Endothelial cell of umbilical vein (primary cell): ENCODE measurements around the gene SFXN2. TPM values are rescaled to one million over a fixed set of nuclear protein-coding genes. Genes with fewer than 3 reads are reported as not detected.
"Not testable (repeated sequence)": the region's sequence is repeated elsewhere in the genome, so short reads cannot be mapped to it uniquely, and the experiment has no call there.

Experiments used
- BruUV-seq: library from RNA; stranded (reverse); fragments of 400-500 nt; replicated peaks from 2 replicates; lab custom pipeline; 2021; lab: Mats Ljungman, UMichigan
- CTCF ChIA-PET: fragments of 300-600, 350-600 bp; sonication (Branson Sonifier 250); formaldehyde crosslinking; loops from one replicate; lab custom pipeline; 2021; ENCODE audit warnings: antibody characterized with exemption, inconsistent platforms; lab: Charles Lee
- POLR2A ChIA-PET: fragments of 300-600, 350-600 bp; sonication (Branson Sonifier 250); formaldehyde crosslinking; loops from one replicate; lab custom pipeline; 2021; ENCODE audit warnings: antibody characterized with exemption, inconsistent platforms; lab: Charles Lee
- DNase-seq: peaks from one replicate; pipeline ENCODE4 v3.0.0-alpha.2; 2011; ENCODE audit warnings: low read depth, low spot score
- FAIRE-seq: peaks from 2 replicates; lab custom pipeline; 2011; peaks lifted over from hg19 to GRCh38; lab: Jason Lieb, UNC
- H2AFZ ChIP-seq: 2 replicates; pipeline ENCODE4 v1.6.0; 2012; ENCODE audit warnings: low read depth, low read length, control low read depth, inconsistent platforms
- H3K27ac ChIP-seq: 2 replicates; pipeline ENCODE4 v1.5.1; 2011; ENCODE audit warnings: low read depth, mild to moderate bottlenecking, control low read depth, low read length, moderate library complexity; ENCODE audit not compliant: insufficient read depth
- H3K27me3 ChIP-seq, 2 experiments: 2 replicates each; pipeline versions ENCODE4 v1.6.0 to v1.6.1; 2011; ENCODE audit warnings: low read length in 2 of 2, mixed read lengths in 1 of 2; ENCODE audit not compliant: control insufficient read depth in 2 of 2, insufficient read depth in 2 of 2
- H3K36me3 ChIP-seq, 2 experiments: 2 replicates in 1 of 2; 3 replicates in 1 of 2; pipeline ENCODE4 v1.5.1; 2011; ENCODE audit warnings: low read length in 2 of 2, mild to moderate bottlenecking in 1 of 2, moderate library complexity in 1 of 2; ENCODE audit not compliant: control insufficient read depth in 2 of 2, insufficient read depth in 2 of 2; ENCODE audit errors: extremely low read depth in 1 of 2
- H3K4me1 ChIP-seq: 3 replicates; pipeline ENCODE4 v1.5.1; 2011; ENCODE audit warnings: mild to moderate bottlenecking, low read length; ENCODE audit not compliant: control insufficient read depth, insufficient read depth; ENCODE audit errors: extremely low read depth
- H3K4me2 ChIP-seq: 2 replicates; pipeline ENCODE4 v1.6.1; 2011; ENCODE audit warnings: low read length, control low read depth, mixed read lengths; ENCODE audit not compliant: insufficient read depth
- H3K4me3 ChIP-seq, 3 experiments: fragments of 200-600 bp in 1 of 3; sonication (generic), shearing (Covaris generic) in 1 of 3; replicated peaks in 1 of 3; 2 replicates each; pipeline ENCODE4 v1.5.1; 2011 to 2016; ENCODE audit warnings: control low read depth in 3 of 3, low read length in 3 of 3, mild to moderate bottlenecking in 2 of 3, inconsistent platforms in 1 of 3, low read depth in 1 of 3, moderate library complexity in 1 of 3; ENCODE audit not compliant: insufficient read depth in 1 of 3
- H3K79me2 ChIP-seq: 2 replicates; pipeline ENCODE4 v1.6.0; 2012; ENCODE audit warnings: low read length, inconsistent platforms; ENCODE audit not compliant: control insufficient read depth, insufficient read depth
- H3K9ac ChIP-seq: replicated peaks from 2 replicates; pipeline ENCODE3; 2011; ENCODE audit warnings: low read length, control low read depth; ENCODE audit not compliant: insufficient read depth; ENCODE audit errors: extremely low read depth
- H3K9me1 ChIP-seq: replicated peaks from 3 replicates; pipeline ENCODE4 v1.6.0; 2011; ENCODE audit warnings: mild to moderate bottlenecking, low read length; ENCODE audit not compliant: control insufficient read depth, insufficient read depth; ENCODE audit errors: extremely low read depth
- H3K9me3 ChIP-seq: replicated peaks from 2 replicates; pipeline ENCODE4 v1.5.1; 2012; ENCODE audit warnings: low read length, inconsistent platforms; ENCODE audit not compliant: control insufficient read depth, insufficient read depth
- H4K20me1 ChIP-seq: replicated peaks from 2 replicates; pipeline ENCODE3; 2011; ENCODE audit warnings: mild to moderate bottlenecking, low read length; ENCODE audit not compliant: control insufficient read depth, insufficient read depth; ENCODE audit errors: extremely low read depth
- FOS ChIP-seq: IDR thresholded peaks from 2 replicates; pipeline ENCODE4 v1.6.1; 2011; ENCODE audit warnings: mild to moderate bottlenecking, low read length, moderate library complexity, borderline replicate concordance; ENCODE audit not compliant: insufficient read depth
- MYC ChIP-seq: IDR thresholded peaks from one replicate; pipeline ENCODE4 v1.6.1; 2011; ENCODE audit warnings: mild to moderate bottlenecking, low read depth, low read length
- POLR2AphosphoS5 ChIP-seq: IDR thresholded peaks from 2 replicates; pipeline ENCODE4 v1.6.1; 2012; ENCODE audit warnings: low read depth, mild to moderate bottlenecking, control low read depth, low read length, moderate library complexity; ENCODE audit not compliant: insufficient read depth
- dilution Hi-C: fragments of 300-500 bp; cut with MboI; formaldehyde crosslinking; loops from one replicate; pipeline ENCODE4 v1.15.0; 2019; ENCODE audit warnings: low sequenced_read_pairs; ENCODE audit not compliant: extremely low pct_ligation_motif_present
- intact Hi-C: fragments of 100-400 bp; cut with micrococcal nuclease; formaldehyde crosslinking; loops from one replicate; pipeline ENCODE4 v1.10.0; 2022
- polyA plus RNA-seq, 4 experiments: library from polyadenylated mRNA; depleted of rRNA in 3 of 4; stranded (reverse) in 3 of 4; unstranded in 1 of 4; fragments of >200 nt; gene quantifications; 2 replicates each; pipeline versions ENCODE4 v1.2.1 to v1.2.3, GENCODE V29; 2011 to 2012; ENCODE audit warnings: missing spikeins in 1 of 4
- total RNA-seq: library from RNA; stranded (reverse); gene quantifications from 2 replicates; pipeline ENCODE4 v1.2.3, GENCODE V29; 2021
- TF ChIP-seq, protein P1 (sequence below), 2 donors: IDR thresholded peaks; 1 replicate in 1 of 2; 2 replicates in 1 of 2; pipeline ENCODE4 v1.5.1; 2011; ENCODE audit warnings: low read length in 2 of 2, mild to moderate bottlenecking in 2 of 2, moderate library complexity in 2 of 2, control low read depth in 1 of 2, inconsistent platforms in 1 of 2, low read depth in 1 of 2; ENCODE audit not compliant: insufficient read depth in 1 of 2; ENCODE audit errors: extremely low read depth in 1 of 2
- TF ChIP-seq, protein P2 (sequence below): IDR thresholded peaks from 2 replicates; pipeline ENCODE4 v1.6.1; 2011; ENCODE audit not compliant: insufficient read depth, insufficient read length

Gene SFXN2
- total and polyA plus RNA-seq, 2 donors (not counting 3 experiments of a cell fraction or from before 2014, with no cell fraction given): 9.8 to 17.0 TPM

DNA sequence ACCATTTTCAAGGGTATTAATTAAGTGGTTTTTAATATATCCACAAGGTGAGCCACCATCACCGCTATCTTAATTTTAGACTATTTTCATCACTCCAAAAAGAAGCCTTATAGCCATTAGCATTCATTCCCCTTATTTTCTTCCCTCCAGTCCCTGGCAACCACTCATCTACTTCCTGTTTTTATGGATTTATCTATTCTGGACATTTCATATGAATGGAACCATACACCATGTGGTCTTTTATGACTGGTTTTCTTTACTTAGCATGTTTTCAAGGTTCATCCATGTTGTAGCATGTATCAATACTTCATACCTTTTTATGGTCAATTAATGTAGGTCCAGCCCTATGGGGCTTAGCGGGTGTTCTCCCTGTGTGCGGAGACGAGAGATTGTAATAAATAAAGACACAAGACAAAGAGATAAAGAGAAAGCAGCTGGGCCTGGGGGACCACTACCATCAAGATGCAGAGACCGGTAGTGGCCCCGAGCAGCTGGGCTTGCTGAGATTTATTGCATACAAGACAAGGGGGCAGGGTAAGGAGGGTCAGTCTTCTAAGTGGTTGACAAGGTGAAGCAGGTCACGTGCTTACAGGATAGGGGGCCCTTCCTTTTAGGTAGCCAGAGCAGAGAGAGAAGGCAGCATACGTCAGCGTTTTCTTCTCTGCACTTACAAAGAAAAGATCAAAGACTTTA is 44.0 kb downstream of the SFXN2 start:
- H3K4me2 ChIP-seq: no peak overlapping the region
- H3K9me1 ChIP-seq: no peaks in the 10 kb centered on the region
- POLR2A ChIA-PET: no interaction called here
- TF ChIP-seq MYC (no peak), POLR2AphosphoS5 (no peak), FOS (no peak)
- TF ChIP-seq, protein P1, sequence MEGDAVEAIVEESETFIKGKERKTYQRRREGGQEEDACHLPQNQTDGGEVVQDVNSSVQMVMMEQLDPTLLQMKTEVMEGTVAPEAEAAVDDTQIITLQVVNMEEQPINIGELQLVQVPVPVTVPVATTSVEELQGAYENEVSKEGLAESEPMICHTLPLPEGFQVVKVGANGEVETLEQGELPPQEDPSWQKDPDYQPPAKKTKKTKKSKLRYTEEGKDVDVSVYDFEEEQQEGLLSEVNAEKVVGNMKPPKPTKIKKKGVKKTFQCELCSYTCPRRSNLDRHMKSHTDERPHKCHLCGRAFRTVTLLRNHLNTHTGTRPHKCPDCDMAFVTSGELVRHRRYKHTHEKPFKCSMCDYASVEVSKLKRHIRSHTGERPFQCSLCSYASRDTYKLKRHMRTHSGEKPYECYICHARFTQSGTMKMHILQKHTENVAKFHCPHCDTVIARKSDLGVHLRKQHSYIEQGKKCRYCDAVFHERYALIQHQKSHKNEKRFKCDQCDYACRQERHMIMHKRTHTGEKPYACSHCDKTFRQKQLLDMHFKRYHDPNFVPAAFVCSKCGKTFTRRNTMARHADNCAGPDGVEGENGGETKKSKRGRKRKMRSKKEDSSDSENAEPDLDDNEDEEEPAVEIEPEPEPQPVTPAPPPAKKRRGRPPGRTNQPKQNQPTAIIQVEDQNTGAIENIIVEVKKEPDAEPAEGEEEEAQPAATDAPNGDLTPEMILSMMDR (IDR thresholded peaks at IDR 0.05; ENCODE audit: extremely low read depth in 1 of 2, insufficient read depth in 1 of 2, low read depth in 1 of 2, low read length in 2 of 2): no peak
- TF ChIP-seq, protein P2, sequence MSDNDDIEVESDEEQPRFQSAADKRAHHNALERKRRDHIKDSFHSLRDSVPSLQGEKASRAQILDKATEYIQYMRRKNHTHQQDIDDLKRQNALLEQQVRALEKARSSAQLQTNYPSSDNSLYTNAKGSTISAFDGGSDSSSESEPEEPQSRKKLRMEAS: no peak
- dilution Hi-C loops: no loop called here
- no peaks in the 10 kb centered on the region for H3K27me3 ChIP-seq
- no peaks in the 10 kb centered on the region for H4K20me1 ChIP-seq
- no peaks in the 10 kb centered on the region for H3K36me3 ChIP-seq
- no peak overlapping the region for H2AFZ ChIP-seq
- BruUV-seq: no TSS peak
- no peak overlapping the region for H3K4me3 ChIP-seq
- intact Hi-C loops: no loop called here
- no peak overlapping the region for H3K9ac ChIP-seq
- CTCF ChIA-PET: interaction anchor here (0.8 kb wide), 1 partner anchor 11 kb away, joined by 3 read pairs; no protein-coding TSS in a partner anchor
- H3K9me3 ChIP-seq: no peaks in the 10 kb centered on the region
- DNase-seq (no peak), FAIRE-seq (no peak)
- H3K79me2 ChIP-seq: peaks cover 14% of the 10 kb centered on the region
- no peak overlapping the region for H3K27ac ChIP-seq
- H3K4me1 ChIP-seq: peaks cover 8% of the 10 kb centered on the region

DNA sequence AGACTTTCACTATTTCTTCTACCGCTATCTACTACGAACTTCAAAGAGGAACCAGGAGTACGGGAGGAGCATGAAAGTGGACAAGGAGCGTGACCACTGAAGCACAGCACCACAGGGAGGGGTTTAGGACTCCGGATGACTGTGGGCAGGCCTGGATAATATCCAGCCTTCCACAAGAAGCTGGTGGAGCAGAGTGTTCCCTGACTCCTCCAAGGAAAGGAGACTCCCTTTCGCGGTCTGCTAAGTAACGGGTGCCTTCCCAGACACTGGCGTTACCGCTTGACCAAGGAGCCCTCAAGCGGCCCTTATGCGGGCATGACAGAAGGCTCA is 44.5 kb downstream of the SFXN2 start:
- intact Hi-C loops, dilution Hi-C loops: not testable (repeated sequence)
- peaks cover 12% of the 10 kb centered on the region for H3K79me2 ChIP-seq

More for the DNA sequence above, 44.5 kb downstream of the SFXN2 start:
- POLR2A ChIA-PET, H3K4me1 ChIP-seq, H3K9me1 ChIP-seq, H3K9ac ChIP-seq, H2AFZ ChIP-seq, H3K36me3 ChIP-seq, H3K4me2 ChIP-seq, BruUV-seq, FAIRE-seq, H4K20me1 ChIP-seq, H3K4me3 ChIP-seq, DNase-seq, H3K9me3 ChIP-seq, H3K27me3 ChIP-seq, H3K27ac ChIP-seq: not testable (repeated sequence)
- CTCF ChIA-PET: interaction anchor here (1.1 to 1.5 kb wide), 2 partner anchors 44 to 57 kb away, joined by 3 to 5 read pairs; no protein-coding TSS in a partner anchor
